Measurements from ENCODE around the gene PUM1. TPM values are rescaled to one million over a fixed set of nuclear protein-coding genes. Genes with fewer than 3 reads are reported as not detected.

The PUM1 gene
- total RNA-seq, 1 donor from 2014 or later = 185 TPM

DNA sequence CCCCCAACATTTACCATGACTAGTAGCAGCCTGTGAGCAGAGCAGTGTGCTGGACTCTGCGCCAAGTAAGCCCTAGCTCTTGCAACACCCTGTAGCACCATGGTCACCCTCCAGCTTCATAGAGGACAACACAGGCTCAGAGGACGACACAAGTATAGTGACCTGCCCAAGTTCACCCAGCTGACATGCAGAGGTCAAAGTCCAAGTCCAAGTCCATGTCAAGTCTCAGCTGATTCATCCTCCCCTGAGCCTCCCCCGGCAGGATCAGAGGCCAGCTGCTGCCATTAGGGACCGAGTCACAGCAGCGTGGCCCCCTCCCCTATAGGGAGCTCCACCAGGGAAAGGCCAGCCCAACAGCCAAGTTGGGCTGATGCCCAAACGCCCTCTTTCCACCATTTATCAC is 172.8 kb downstream of the PUM1 start:
- no peak for DNase-seq (ENCODE audit: low read depth)

DNA sequence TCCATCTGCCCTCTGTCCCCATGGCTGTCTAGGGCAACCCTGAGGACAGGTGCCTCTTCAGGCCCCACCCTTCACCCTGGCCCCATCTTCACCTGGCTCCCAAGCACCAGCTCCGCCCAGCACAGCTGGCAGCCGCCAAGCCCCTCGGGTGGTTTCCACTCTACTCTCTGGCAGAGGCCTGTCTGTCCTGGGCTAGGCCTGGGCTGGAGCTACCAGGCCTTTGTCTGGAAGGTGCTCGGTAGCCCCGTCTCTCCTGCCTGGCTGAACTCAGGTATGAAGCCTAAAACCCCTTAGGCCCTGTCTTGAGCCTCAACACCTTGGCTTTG is 174.3 kb downstream of the PUM1 start:
- no peak for DNase-seq (ENCODE audit: low read depth)

DNA sequence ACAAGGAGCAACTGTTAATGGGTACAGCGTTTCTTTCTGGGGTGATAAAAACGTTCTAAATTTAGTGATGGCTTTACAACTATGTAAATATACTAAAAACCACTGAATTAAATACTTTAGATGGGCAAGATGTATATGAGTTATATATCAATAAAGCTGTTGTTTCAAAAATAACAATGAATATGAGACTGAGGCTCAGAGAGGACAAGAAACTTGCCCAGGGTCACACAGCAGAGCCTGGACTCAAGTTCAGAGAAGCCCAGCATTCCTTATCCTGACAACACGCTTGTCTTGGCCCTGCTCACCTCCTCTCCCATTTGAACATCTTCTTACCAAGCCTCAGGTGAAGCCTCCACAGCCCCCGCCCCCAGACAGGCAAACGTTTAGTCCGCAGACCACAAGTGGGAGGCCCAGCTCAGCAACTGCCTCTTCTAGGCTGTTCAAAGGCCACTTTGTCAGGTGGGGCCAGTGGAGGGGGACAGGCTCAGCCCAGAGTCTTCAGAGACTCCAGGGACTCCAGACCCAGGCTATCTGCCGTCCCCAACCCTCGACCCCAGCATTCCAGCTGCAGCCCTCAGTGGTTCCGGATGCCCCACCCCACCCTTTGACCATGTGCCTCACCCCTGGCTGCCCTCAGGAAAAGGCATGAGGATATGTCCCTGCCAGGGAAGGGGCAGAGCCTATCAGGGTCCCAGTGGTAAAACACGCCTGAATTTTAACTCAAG is 174.9 kb downstream of the PUM1 start:
- no peak for DNase-seq (ENCODE audit: low read depth)

DNA sequence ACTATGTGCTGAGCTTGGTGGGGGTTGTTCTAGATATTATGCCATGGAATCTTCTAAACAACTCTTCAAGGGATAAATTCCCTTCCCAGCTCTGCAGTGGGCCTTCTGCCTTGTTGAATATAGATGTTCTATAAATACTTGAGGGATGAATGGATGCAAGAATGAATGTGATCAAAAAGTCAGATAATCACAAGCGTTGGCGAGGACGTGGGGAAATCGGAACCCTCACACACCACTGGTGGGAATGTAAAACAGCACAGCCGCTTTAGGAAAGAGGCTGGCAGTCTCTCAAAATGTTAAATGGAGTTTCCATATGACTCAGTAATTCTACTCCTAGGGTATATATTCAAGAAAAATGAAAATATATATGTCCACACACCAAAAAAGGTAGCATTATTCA is 176.0 kb downstream of the PUM1 start:
- DNase-seq (ENCODE audit: low read depth) = no peak

DNA sequence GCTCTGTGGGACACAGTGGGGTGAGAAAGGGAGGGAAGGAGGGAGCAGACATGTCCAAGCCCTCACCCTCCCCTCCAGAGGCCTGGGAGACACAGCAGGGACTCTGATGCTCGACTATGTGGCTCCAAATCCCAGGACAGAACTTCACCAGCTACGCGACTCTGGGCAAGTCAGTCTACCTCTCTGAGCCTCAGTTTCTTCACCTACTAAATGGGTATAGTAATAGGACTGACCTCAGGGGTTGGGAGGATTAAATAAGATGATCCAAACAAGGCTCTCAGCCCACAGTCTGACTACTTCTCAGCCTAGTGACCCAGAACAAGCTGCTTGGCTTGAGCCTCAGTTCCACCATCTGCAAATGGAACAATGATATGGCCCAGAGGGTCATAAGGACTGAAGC is 176.5 kb downstream of the PUM1 start:
- DNase-seq (ENCODE audit: low read depth) = no peak

DNA sequence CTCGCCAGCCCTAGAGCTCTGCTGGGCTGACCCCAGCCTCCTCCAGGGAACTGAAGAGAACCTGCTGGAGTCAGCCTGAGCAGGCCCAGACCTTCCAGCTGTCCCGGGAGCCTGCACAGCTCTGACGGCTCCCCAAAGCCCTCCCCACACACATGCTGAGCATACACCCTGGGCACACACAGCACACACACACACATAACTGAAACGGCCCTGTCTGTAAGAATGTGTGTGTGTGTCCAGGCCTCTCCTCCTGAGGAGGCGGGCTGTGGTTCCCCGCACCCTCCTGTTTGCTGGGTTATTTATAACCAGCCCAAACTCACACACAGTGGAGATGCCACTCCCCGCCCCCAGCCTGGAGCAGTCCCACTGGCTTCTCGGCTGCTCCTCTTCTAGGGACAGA is 177.1 kb downstream of the PUM1 start:
- peak; percentile 63 for DNase-seq (ENCODE audit: low read depth)

DNA sequence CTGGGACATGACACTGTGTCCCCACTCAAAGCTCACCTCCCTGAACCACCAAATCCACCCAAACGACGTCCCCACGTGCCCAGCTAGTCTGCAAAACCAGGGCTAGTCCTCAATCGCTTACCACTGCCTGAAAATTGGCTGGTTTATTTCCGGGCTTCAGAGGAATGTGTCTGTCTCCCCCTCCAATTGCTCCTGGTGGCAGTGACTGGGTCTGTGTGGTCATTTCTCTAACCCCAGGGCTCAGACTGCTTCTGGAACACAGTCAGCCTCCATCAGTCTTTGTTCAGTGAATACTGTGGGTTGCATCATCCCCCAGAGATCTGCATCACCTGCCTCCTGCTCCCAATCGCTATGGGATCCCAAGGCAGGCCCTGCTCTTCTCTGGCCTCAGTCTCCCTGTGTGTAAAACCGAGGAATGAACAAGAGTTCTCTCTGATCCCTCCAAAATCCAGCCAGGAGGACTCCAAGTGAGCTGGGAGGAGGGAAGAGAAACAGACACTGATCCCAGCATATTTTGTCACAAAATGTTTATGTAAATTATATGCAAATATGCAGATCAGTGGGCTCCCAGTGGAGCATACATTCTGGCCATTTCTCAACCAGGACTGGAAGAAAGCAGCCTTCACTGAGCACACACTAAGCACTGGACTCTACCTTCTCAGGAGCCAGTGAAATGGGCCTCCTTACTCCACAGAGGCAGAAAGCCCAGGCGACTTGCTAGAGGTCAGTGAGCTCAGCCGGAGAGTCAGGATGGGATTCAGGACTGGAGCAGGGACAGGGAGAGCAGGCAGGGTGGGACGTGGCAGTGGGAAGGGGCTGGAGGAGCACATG is 177.8 kb downstream of the PUM1 start:
- DNase-seq (ENCODE audit: low read depth) = peak; percentile 65

DNA sequence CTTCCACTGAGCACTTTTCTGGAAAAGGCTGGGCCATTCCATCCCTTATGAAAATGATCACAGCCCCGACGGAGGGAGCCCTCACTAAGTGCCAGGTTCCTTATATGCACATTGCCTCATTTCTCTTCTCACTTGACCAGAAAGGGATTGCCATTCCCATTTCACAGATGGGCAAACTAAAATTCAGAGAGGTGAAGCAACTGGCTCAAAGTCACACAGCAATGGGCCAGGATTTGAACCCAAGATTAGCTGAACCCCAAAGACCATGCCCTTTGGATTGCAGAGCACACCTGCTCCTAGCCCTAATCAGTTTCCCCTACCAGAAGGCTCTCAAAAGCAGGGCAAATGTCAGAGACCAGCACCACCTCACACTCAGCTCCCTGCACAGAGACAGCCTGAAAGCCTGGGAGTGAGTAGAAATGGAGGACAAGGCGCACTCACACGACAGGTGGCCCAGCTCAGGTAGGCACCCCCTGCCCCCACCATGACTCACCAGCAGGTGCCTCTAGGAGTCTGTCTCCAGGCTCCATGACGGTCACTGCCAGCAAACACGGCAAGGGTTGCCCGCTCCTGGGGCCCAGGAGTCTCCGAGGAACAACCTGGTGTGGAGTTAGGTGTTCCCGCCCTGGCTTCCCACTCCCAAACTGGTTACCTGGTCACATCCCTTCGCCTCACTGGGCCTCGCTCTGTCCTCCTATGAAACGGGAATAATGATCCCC is 178.6 kb downstream of the PUM1 start:
- no peak for DNase-seq (ENCODE audit: low read depth)

DNA sequence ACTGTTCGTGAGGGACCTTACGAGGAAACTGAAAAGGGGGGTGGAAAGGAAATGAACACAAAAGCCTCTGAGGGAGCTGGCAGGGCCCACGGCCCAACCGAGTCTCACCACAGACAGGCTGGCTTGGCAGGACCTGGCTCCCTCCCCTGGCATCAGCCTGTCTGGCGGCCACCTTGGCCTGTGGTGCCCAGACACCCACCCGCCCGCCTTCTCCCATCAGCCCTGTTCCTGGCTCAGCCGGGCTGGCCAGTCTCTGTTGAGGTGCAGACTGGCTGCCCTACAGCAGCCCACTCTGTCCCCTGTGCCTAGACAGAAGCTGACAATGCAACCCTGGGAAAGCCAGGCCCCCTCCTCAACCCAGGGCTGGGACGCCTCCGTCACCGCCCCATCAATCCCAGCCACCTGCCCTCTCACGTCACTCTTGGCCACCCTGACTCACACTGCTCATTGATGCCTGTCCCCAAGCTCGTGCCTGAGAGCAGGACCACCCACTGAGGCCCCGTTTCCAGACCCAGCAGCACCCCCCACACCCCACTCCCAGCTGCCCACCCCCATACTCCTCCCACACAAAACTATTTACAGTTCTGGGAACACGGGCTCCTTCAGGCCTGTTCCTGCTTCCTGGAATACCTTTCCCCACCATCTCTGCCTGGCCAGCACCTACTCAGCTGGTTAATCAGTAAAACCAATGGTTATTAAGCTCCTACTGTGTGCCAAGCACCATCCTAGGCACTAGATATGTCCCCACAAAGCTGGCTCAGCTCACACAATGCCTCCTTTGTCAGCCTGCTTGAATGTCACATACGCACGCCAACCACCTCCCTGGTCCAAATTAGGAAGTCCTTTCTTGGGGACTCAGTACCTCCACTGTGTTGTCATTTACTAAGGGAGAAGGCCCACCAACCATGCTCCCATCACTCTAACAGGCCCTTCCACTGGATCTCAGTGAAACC is 179.7 kb downstream of the PUM1 start:
- no peak for DNase-seq (ENCODE audit: low read depth)

DNA sequence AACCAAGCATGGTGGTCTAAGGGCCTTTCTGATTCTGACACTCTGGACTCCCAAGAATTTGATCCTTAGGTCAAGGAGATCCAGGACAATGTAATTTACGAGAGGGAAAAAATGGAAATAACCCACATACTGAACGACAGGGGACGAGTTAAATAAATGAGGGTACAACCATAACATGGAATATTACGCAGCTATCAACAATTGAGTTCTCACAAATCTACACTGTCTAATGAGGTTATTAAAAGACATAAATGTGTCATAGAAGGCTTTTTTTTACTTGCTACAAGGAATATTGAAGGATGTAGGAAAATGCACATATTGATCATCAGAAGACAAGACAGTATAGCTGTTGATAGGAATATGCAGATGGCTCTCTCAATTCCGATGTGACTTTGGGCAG is 180.8 kb downstream of the PUM1 start:
- DNase-seq (ENCODE audit: low read depth) = no peak

DNA sequence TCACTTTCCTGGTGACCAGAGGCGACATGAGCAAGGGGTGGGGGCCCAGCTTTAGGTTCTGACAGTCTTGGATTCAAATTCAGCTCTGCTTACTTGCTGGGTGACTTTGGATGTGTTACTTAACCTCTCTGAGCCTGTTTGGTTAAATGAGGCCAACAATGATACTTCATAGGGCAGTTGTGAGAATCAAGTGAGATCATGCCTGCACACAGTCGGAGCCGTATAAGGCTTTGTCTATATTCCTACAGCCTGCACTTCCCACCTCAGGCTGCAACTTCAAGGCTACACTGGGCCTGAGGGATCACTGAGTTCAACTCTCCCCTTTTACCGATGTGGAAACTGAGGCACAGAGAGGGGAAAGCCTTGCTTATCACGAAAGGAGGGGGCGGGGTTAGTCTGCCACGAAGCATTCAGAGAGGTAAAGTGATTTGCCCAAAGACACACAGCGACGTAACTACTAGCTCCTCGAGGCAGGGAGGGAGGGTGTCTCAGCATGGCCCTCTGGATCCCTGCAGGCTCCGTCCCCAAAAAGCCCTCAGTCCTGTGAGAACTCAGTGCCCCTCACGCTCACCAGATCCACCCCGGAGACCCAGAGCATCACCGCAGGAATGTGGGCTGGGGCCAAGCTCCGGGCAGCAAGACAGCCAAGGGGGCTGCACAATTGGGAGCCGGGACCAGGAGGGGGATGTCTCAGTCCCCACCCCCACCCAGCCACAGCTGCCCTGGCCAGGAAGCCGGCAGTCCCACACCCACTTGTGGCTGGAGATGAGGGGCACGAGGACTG is 181.9 kb downstream of the PUM1 start:
- no peak for DNase-seq (ENCODE audit: low read depth)

DNA sequence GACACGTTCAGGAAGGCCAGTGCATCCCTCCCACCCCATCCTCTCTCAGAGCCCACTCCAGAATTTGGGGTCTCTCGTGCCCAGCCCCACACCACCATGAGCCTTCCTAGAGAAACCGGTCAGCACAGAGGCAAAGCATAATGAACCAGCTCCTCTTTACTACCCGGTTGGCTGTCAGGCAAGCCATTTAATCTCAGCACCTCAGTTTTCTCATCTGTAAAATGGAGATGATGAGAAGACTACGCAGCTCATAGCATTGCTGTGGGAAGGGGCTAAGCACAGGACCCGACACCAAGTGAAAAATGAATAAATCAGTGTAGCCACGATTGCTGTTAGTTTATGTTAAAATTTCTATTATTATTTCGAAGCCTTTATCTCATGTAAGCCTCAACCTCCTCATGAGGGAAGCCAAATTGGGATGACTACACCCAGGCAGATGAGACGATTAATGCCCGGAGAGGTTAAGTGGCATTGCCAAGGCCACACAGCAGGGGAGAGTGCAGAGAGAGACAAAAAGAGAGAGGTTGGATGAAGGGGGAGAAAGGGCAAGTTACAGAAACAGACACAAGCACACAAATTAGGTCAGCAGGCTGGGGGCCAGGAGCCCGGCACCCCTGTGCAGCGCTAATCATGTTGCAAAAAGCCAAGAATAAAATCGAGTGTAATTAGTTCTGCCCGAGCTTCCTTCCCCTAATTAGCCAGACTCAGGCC is 182.7 kb downstream of the PUM1 start:
- no peak for DNase-seq (ENCODE audit: low read depth)

Other genes with a start within 250 kb of the PUM1 start
- gene SDC3, start 157.0 kb downstream of the PUM1 start, total RNA-seq = 12.3 and 56.7 TPM in 2 replicates
- gene NKAIN1, start 174.2 kb upstream of the PUM1 start, total RNA-seq = 0.10 TPM in 1 of 2 replicates, not detected in the other
- 54.7 and 117 TPM in 2 replicates for gene SNRNP40, start 231.1 kb upstream of the PUM1 start, total RNA-seq
- gene ZCCHC17, start 231.3 kb upstream of the PUM1 start, total RNA-seq = 50.9 and 68.8 TPM in 2 replicates